GM19239 (cell line): ENCODE data around the gene FARP1.
"Not testable (repeated sequence)": the region's sequence is repeated elsewhere in the genome, so short reads cannot be mapped to it uniquely, and the experiment has no call there.

Experiments
- DNase-seq: peaks from one replicate; pipeline ENCODE4 v3.0.0; 2011; ENCODE audit warnings: low spot score; ENCODE audit not compliant: insufficient read length
- FAIRE-seq: peaks from 2 replicates; lab custom pipeline; 2011; peaks lifted over from hg19 to GRCh38; lab: Jason Lieb, UNC

The FARP1 gene

GRCh38 chr13:98405690-98406344, 262.9 kb downstream of the FARP1 start:
- DNase-seq (no peak), FAIRE-seq (no peak)

GRCh38 chr13:98406427-98406826, 263.5 kb downstream of the FARP1 start:
- DNase-seq: no peak
- FAIRE-seq: no peak

- DNase-seq (no peak), FAIRE-seq (no peak)
These were observed 264.1 kb downstream of the FARP1 start for GRCh38 chr13:98406971-98407370.

- no peak for DNase-seq
- no peak for FAIRE-seq
These were observed 264.7 kb downstream of the FARP1 start for GRCh38 chr13:98407575-98407974.

GRCh38 chr13:98409281-98409680, 266.4 kb downstream of the FARP1 start:
- FAIRE-seq: no peak
- DNase-seq: no peak

- DNase-seq (no peak), FAIRE-seq (no peak)
These were observed 267.7 kb downstream of the FARP1 start for GRCh38 chr13:98410612-98411011.

GRCh38 chr13:98411013-98411412, 268.1 kb downstream of the FARP1 start:
- DNase-seq: no peak
- FAIRE-seq: no peak

- FAIRE-seq (no peak), DNase-seq (no peak)
These were observed 268.8 kb downstream of the FARP1 start for GRCh38 chr13:98411617-98412265.

- not testable (repeated sequence) for FAIRE-seq, DNase-seq
These were observed 270.4 kb downstream of the FARP1 start for GRCh38 chr13:98413278-98413677.

GRCh38 chr13:98413796-98414195, 270.9 kb downstream of the FARP1 start:
- FAIRE-seq: no peak
- no peak for DNase-seq

GRCh38 chr13:98415326-98416070, 272.6 kb downstream of the FARP1 start:
- FAIRE-seq (no peak), DNase-seq (no peak)

- FAIRE-seq: no peak
These were observed 273.5 kb downstream of the FARP1 start for GRCh38 chr13:98416408-98416807.

GRCh38 chr13:98419786-98420553, 277.1 kb downstream of the FARP1 start:
- no peak for DNase-seq
- no peak for FAIRE-seq

More at GRCh38 chr13:98416408-98416807, 273.5 kb downstream of the FARP1 start:
- DNase-seq: no peak

GRCh38 chr13:98420554-98421175, 277.8 kb downstream of the FARP1 start:
- FAIRE-seq: no peak
- no peak for DNase-seq

- FAIRE-seq (no peak), DNase-seq (no peak)
These were observed 279.2 kb downstream of the FARP1 start for GRCh38 chr13:98422046-98422445.

GRCh38 chr13:98423417-98423816, 280.5 kb downstream of the FARP1 start:
- DNase-seq (no peak), FAIRE-seq (no peak)

GRCh38 chr13:98427331-98427995, 284.6 kb downstream of the FARP1 start:
- DNase-seq: no peak
- FAIRE-seq: no peak

GRCh38 chr13:98428256-98428966, 285.5 kb downstream of the FARP1 start:
- DNase-seq: no peak
- no peak for FAIRE-seq

GRCh38 chr13:98429081-98429480, 286.2 kb downstream of the FARP1 start:
- FAIRE-seq (no peak), DNase-seq (no peak)
